Central memory CD8-positive, alpha-beta T cell (primary cell): ENCODE data around the gene GRID1.

Experiments used
- ATAC-seq: fragments of 150-1000 bp; cut with Tn5 transposase; replicated peaks from 2 replicates; pipeline ENCODE4 v1.10.0; 2022; ENCODE audit warnings: mild to moderate bottlenecking, moderate FRiP score, moderate number of reproducible peaks; ENCODE audit not compliant: poor library complexity, severe bottlenecking; ENCODE audit errors: extremely low read depth
- DNase-seq, 2 donors: peaks; one replicate each; pipeline ENCODE4 v3.0.0; 2021; ENCODE audit warnings: low spot score in 2 of 2
- H3K27ac Mint-ChIP-seq: one replicate; pipeline ENCODE4 v1.8.0; 2022; ENCODE audit warnings: low read depth, mild to moderate bottlenecking, moderate library complexity, mixed read lengths
- H3K27me3 Mint-ChIP-seq: one replicate; pipeline ENCODE4 v1.8.0; 2022; ENCODE audit warnings: mixed read lengths
- H3K36me3 Mint-ChIP-seq: one replicate; pipeline ENCODE4 v1.8.0; 2022; ENCODE audit warnings: mild to moderate bottlenecking, moderate library complexity, mixed read lengths; ENCODE audit not compliant: insufficient read depth
- H3K4me1 Mint-ChIP-seq: one replicate; pipeline ENCODE4 v1.8.0; 2022; ENCODE audit warnings: mixed read lengths
- H3K4me3 Mint-ChIP-seq: one replicate; pipeline ENCODE4 v1.8.0; 2022; ENCODE audit warnings: mild to moderate bottlenecking, moderate library complexity, mixed read lengths
- H3K9me3 Mint-ChIP-seq: one replicate; pipeline ENCODE4 v1.8.0; 2022; ENCODE audit warnings: mixed read lengths

The GRID1 gene

DNA sequence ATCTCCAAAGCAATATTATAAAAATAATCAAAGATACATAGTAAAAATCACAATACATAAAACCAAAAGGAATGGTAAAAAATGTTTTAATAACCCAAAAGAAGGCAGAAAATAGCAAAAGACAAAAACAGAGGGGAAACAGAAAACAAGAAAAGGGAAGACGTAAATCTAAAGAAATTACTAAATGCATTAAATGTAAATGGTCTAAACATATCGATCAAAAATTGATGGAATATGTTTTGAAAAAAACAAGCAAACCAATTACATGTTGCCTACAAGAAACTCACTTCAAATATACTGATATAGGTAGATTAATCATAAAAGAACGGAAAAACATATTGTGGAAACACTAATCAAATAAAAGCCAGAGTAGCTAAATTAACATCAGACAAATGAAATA lies 369.1 kb downstream of the GRID1 start:
- Mint-ChIP-seq H3K27me3 (peaks cover 22% of the 10 kb centered on the region), H3K36me3 (peaks cover 2% of the 10 kb centered on the region), H3K27ac (no peak overlapping the region), H3K4me3 (no peak overlapping the region), H3K9me3 (no peaks in the 10 kb centered on the region), H3K4me1 (no peaks in the 10 kb centered on the region)
- no peak for ATAC-seq
- no peak for DNase-seq

- no peak for ATAC-seq
- Mint-ChIP-seq H3K27ac (no peak overlapping the region), H3K4me1 (no peaks in the 10 kb centered on the region), H3K27me3 (peaks cover 10% of the 10 kb centered on the region), H3K4me3 (no peak overlapping the region), H3K9me3 (no peaks in the 10 kb centered on the region), H3K36me3 (peaks cover 2% of the 10 kb centered on the region)
- no peak for DNase-seq
These were observed 370.8 kb downstream of the GRID1 start for GRCh38 chr10:85995791-85996190.

GRCh38 chr10:85993840-85994507 lies 372.6 kb downstream of the GRID1 start:
- H3K27ac Mint-ChIP-seq: no peak overlapping the region
- no peak overlapping the region for H3K4me3 Mint-ChIP-seq
- H3K9me3 Mint-ChIP-seq: no peaks in the 10 kb centered on the region
- H3K36me3 Mint-ChIP-seq: peaks cover 2% of the 10 kb centered on the region
- ATAC-seq: no peak
- DNase-seq: no peak
- H3K4me1 Mint-ChIP-seq: no peaks in the 10 kb centered on the region
- H3K27me3 Mint-ChIP-seq: peaks cover 10% of the 10 kb centered on the region

DNA sequence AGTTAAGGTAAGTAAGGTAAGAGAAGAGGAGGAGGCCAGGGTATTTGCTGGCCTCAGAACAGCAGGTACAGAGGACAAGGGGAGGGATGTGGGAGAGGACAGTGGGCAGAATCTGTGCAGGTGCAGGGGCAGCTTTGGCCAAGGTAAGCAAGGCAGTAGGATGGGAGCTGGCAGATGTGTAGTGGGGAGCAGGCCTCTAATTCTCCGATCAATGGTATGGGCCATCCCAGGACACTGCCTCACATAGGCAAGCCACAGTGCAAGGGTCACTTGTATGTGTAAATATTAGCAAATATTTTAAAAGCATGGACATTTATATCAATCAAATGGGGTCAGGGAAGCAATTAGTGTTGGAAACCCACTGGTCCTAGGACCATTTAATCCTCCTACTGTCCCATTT lies 373.5 kb downstream of the GRID1 start:
- Mint-ChIP-seq H3K27me3 (peaks cover 10% of the 10 kb centered on the region), H3K9me3 (no peaks in the 10 kb centered on the region), H3K4me1 (no peaks in the 10 kb centered on the region), H3K27ac (no peak overlapping the region), H3K36me3 (peaks cover 2% of the 10 kb centered on the region), H3K4me3 (no peak overlapping the region)
- no peak for DNase-seq
- ATAC-seq: no peak

- no peaks in the 10 kb centered on the region for H3K9me3 Mint-ChIP-seq
- H3K36me3 Mint-ChIP-seq: peaks cover 2% of the 10 kb centered on the region
- H3K27me3 Mint-ChIP-seq: peaks cover 18% of the 10 kb centered on the region
- H3K4me1 Mint-ChIP-seq: no peaks in the 10 kb centered on the region
- ATAC-seq (no peak), DNase-seq (no peak)
- no peak overlapping the region for H3K4me3 Mint-ChIP-seq
- H3K27ac Mint-ChIP-seq: no peak overlapping the region
These were observed 374.3 kb downstream of the GRID1 start for GRCh38 chr10:85992324-85992723.

DNA sequence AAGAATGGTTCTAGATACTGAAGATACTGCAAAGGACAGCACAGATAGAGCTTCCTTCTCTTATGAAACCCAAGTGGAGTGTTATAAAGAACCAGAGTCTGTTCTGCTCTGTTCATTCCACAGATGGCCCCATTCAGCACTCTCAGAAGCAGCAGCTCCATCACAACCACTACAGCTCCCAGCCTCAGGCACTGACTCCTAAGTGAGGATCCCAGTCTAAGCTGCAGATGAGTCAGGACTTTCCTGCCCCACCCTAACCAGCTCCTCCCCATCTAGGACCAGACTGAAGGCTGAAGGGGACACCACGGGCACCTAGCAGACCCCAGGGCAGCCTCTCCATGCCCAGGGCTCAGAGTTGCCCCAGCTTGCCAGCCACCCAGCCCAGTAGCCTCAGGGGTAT lies 379.8 kb downstream of the GRID1 start:
- Mint-ChIP-seq H3K4me3 (no peak overlapping the region), H3K9me3 (no peaks in the 10 kb centered on the region), H3K27me3 (peaks cover 31% of the 10 kb centered on the region)

GRCh38 chr10:85983051-85983450 lies 383.5 kb downstream of the GRID1 start:
- no peaks in the 10 kb centered on the region for H3K36me3 Mint-ChIP-seq
- H3K4me3 Mint-ChIP-seq: no peak overlapping the region
- ATAC-seq (no peak), DNase-seq (no peak)
- H3K27me3 Mint-ChIP-seq: peaks cover 22% of the 10 kb centered on the region
- H3K9me3 Mint-ChIP-seq: no peaks in the 10 kb centered on the region
- no peaks in the 10 kb centered on the region for H3K4me1 Mint-ChIP-seq
- H3K27ac Mint-ChIP-seq: no peak overlapping the region

More for the DNA sequence above, 379.8 kb downstream of the GRID1 start:
- ATAC-seq: no peak
- no peak for DNase-seq
- Mint-ChIP-seq H3K27ac (no peak overlapping the region), H3K36me3 (no peaks in the 10 kb centered on the region), H3K4me1 (no peaks in the 10 kb centered on the region)

GRCh38 chr10:85979598-85979997 lies 387.0 kb downstream of the GRID1 start:
- no peaks in the 10 kb centered on the region for H3K9me3 Mint-ChIP-seq
- H3K4me1 Mint-ChIP-seq: no peaks in the 10 kb centered on the region
- peaks cover 40% of the 10 kb centered on the region for H3K27me3 Mint-ChIP-seq
- no peaks in the 10 kb centered on the region for H3K36me3 Mint-ChIP-seq
- H3K4me3 Mint-ChIP-seq: no peak overlapping the region
- no peak for ATAC-seq
- no peak overlapping the region for H3K27ac Mint-ChIP-seq
- no peak for DNase-seq

DNA sequence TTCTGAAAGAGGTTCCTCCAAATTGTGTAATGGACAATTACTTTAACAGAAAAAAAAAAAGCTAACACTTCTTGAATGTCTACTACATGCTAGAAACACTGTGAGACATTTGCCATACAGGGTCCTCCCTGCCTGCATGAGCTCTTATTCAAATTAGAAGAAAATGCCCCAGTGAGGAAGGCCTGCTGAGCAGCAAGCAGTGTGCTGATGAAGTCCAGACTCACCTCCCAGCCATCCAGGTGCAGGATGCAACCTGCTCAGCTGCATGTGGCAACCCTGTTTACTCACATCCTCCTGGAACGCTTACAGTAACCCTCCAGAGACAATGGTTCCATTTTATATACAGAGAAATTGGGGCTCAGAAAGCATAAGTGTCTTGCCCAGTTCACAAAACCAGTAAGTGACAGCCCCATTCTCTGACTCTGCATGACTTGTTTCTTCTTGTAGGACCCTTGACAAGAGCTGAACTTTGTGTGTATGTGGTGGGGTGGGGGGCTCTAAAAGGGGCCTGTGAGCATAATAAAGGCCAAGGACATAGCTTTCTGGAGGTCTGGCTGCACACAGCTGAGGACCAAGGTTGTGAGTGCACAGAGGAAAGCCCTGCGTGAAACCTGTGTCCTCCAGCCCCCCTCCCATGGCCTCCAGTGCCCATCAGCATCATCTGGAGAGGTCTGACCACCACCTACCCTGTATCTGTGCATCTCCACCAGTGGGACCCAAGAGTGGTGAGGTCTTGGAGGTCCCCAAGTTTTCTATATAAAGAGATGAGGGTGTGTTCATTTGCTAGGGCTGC lies 387.8 kb downstream of the GRID1 start:
- no peak for ATAC-seq
- Mint-ChIP-seq H3K27me3 (peaks cover 34% of the 10 kb centered on the region), H3K4me1 (no peaks in the 10 kb centered on the region), H3K27ac (no peak overlapping the region), H3K4me3 (no peak overlapping the region), H3K9me3 (no peaks in the 10 kb centered on the region), H3K36me3 (no peaks in the 10 kb centered on the region)
- DNase-seq: no peak

GRCh38 chr10:85977642-85978041 lies 389.0 kb downstream of the GRID1 start:
- Mint-ChIP-seq H3K9me3 (no peaks in the 10 kb centered on the region), H3K4me1 (no peaks in the 10 kb centered on the region), H3K36me3 (no peaks in the 10 kb centered on the region), H3K4me3 (no peak overlapping the region), H3K27me3 (peaks cover 31% of the 10 kb centered on the region), H3K27ac (no peak overlapping the region)
- DNase-seq (no peak), ATAC-seq (no peak)

GRCh38 chr10:85976267-85976793 lies 390.3 kb downstream of the GRID1 start:
- DNase-seq: no peak
- Mint-ChIP-seq H3K27me3 (peaks cover 31% of the 10 kb centered on the region), H3K4me1 (no peaks in the 10 kb centered on the region), H3K27ac (no peak overlapping the region), H3K4me3 (no peak overlapping the region), H3K9me3 (no peaks in the 10 kb centered on the region), H3K36me3 (no peaks in the 10 kb centered on the region)
- ATAC-seq: no peak

GRCh38 chr10:85971494-85971893 lies 395.1 kb downstream of the GRID1 start:
- Mint-ChIP-seq H3K36me3 (no peaks in the 10 kb centered on the region), H3K4me3 (no peak overlapping the region), H3K4me1 (no peaks in the 10 kb centered on the region), H3K9me3 (peaks cover 6% of the 10 kb centered on the region), H3K27me3 (peaks cover 13% of the 10 kb centered on the region), H3K27ac (no peak overlapping the region)
- ATAC-seq (no peak), DNase-seq (no peak)

GRCh38 chr10:85967594-85967993 lies 399.0 kb downstream of the GRID1 start:
- H3K27me3 Mint-ChIP-seq: peaks cover 21% of the 10 kb centered on the region
- H3K27ac Mint-ChIP-seq: no peak overlapping the region
- H3K36me3 Mint-ChIP-seq: no peaks in the 10 kb centered on the region
- no peaks in the 10 kb centered on the region for H3K4me1 Mint-ChIP-seq
- H3K4me3 Mint-ChIP-seq: no peak overlapping the region
- ATAC-seq (no peak), DNase-seq (no peak)
- H3K9me3 Mint-ChIP-seq: peaks cover 15% of the 10 kb centered on the region
